Endodermal cell (in vitro differentiated cells): ENCODE measurements around the gene KIF3A. TPM values are rescaled to one million over a fixed set of nuclear protein-coding genes. Genes with fewer than 3 reads are reported as not detected.

Experiments
- DNase-seq: peaks from one replicate; pipeline ENCODE4 v3.0.0-alpha.2; 2017
- H3K27ac ChIP-seq: 2 replicates; pipeline ENCODE4 v1.5.1; 2013; ENCODE audit warnings: mild to moderate bottlenecking, low read depth, low read length, moderate library complexity
- H3K27me3 ChIP-seq: 2 replicates; pipeline ENCODE4 v1.6.1; 2013; ENCODE audit warnings: mild to moderate bottlenecking, low read length, moderate library complexity; ENCODE audit not compliant: insufficient read depth, control insufficient read depth, poor library complexity, severe bottlenecking
- H3K36me3 ChIP-seq: 2 replicates; pipeline ENCODE4 v1.7.0; 2013; ENCODE audit warnings: mild to moderate bottlenecking, low read length, moderate library complexity; ENCODE audit not compliant: control insufficient read depth, insufficient read depth
- H3K4me1 ChIP-seq: one replicate; pipeline ENCODE4 v1.7.0; 2013; ENCODE audit warnings: low read length; ENCODE audit not compliant: control insufficient read depth, insufficient read depth
- H3K4me3 ChIP-seq: 2 replicates; pipeline ENCODE4 v1.5.1; 2013; ENCODE audit warnings: mild to moderate bottlenecking, low read length, moderate library complexity
- H3K9ac ChIP-seq: 2 replicates; pipeline ENCODE4 v1.6.1; 2013; ENCODE audit warnings: mild to moderate bottlenecking, low read length, moderate library complexity; ENCODE audit not compliant: poor library complexity, severe bottlenecking; ENCODE audit errors: extremely low read depth
- H3K9me3 ChIP-seq: 2 replicates; pipeline ENCODE4 v1.6.1; 2013; ENCODE audit warnings: mild to moderate bottlenecking, low read length, moderate library complexity; ENCODE audit not compliant: control insufficient read depth
- H3K27ac Mint-ChIP-seq: 2 replicates; pipeline ENCODE4 v1.8.0; 2020; ENCODE audit warnings: mixed read lengths
- H3K27me3 Mint-ChIP-seq: 2 replicates; pipeline ENCODE4 v1.8.0; 2021; ENCODE audit warnings: mild to moderate bottlenecking, mixed read lengths; ENCODE audit not compliant: insufficient read depth
- H3K36me3 Mint-ChIP-seq: 2 replicates; pipeline ENCODE4 v1.8.0; 2020; ENCODE audit warnings: low read depth, mixed read lengths
- H3K4me1 Mint-ChIP-seq: 2 replicates; pipeline ENCODE4 v1.8.0; 2020; ENCODE audit warnings: mixed read lengths
- H3K4me3 Mint-ChIP-seq: 2 replicates; pipeline ENCODE4 v1.8.0; 2020; ENCODE audit warnings: mild to moderate bottlenecking, moderate library complexity, mixed read lengths
- H3K9me3 Mint-ChIP-seq: 2 replicates; pipeline ENCODE4 v1.8.0; 2020; ENCODE audit warnings: mild to moderate bottlenecking, mixed read lengths
- WGBS, 2 experiments: methylation state at CpG; one replicate each; pipeline versions ENCODE4 v1.1.5 to v1.1.7; 2013; ENCODE audit warnings: missing lambda C conversion rate in 2 of 2, mixed read lengths in 1 of 2; ENCODE audit not compliant: insufficient coverage in 1 of 2, insufficient read length in 1 of 2; 5-methylcytosine and 5-hydroxymethylcytosine counted together
- total RNA-seq, 2 donors: library from RNA; stranded (reverse); fragmentation: NEBNext Ultra II Directional in 1 of 2; extraction: Animal tissue kit (Norgen Biotek cat#: 25700) in 1 of 2; gene quantifications; 2 replicates in 1 of 2; 3 replicates in 1 of 2; pipeline ENCODE4 v1.2.1, GENCODE V29; 2021
- TF ChIP-seq, protein P1 (sequence below): fragments of 200-600 bp; sonication (generic); conservative IDR thresholded peaks from 2 replicates; pipeline ENCODE4 v1.5.0; 2021; ENCODE audit warnings: antibody characterized with exemption, mild to moderate bottlenecking

The KIF3A gene
- total RNA-seq, 2 donors from 2014 or later: 19.6 to 25.2 TPM

DNA sequence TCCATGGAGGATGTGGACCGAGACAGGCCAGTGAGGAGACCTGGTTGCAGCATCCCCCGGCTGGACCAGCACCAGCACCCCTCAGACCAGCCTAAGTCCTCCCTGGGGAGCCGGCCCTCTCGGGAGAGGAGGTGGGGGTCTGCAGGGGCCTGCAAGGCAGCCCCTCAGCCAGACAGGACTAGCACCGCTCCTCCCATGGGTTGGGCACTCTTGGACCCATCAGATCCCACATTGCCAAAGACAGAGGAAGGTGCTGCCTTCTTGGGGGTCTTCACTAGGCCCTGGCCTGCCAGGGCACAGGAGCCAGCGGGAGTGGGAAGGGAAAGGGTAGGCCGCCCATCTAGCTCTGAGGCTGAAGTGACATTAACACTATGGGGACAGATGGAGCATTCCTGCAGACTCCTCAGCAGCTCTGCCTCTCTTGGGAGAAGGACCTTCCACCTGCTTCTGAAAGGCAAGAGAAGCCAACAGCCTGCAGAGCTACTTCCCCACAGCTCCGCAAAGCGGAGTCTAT is 72.6 kb downstream of the KIF3A start:
- TF ChIP-seq, protein P1, sequence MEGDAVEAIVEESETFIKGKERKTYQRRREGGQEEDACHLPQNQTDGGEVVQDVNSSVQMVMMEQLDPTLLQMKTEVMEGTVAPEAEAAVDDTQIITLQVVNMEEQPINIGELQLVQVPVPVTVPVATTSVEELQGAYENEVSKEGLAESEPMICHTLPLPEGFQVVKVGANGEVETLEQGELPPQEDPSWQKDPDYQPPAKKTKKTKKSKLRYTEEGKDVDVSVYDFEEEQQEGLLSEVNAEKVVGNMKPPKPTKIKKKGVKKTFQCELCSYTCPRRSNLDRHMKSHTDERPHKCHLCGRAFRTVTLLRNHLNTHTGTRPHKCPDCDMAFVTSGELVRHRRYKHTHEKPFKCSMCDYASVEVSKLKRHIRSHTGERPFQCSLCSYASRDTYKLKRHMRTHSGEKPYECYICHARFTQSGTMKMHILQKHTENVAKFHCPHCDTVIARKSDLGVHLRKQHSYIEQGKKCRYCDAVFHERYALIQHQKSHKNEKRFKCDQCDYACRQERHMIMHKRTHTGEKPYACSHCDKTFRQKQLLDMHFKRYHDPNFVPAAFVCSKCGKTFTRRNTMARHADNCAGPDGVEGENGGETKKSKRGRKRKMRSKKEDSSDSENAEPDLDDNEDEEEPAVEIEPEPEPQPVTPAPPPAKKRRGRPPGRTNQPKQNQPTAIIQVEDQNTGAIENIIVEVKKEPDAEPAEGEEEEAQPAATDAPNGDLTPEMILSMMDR: no peak
- H3K36me3 Mint-ChIP-seq: no peaks in the 10 kb centered on the region
- Histone ChIP-seq H3K9ac (no peak overlapping the region), H3K36me3 (no peaks in the 10 kb centered on the region), H3K27ac (no peak overlapping the region), H3K4me1 (peaks cover 9% of the 10 kb centered on the region), H3K9me3 (no peaks in the 10 kb centered on the region), H3K27me3 (no peaks in the 10 kb centered on the region), H3K4me3 (no peak overlapping the region)
- DNase-seq: no peak
- WGBS, 2 experiments: 89 to 93% methylated on average over 3 to 9 of the region's 9 CpGs
- H3K4me3 Mint-ChIP-seq: no peak overlapping the region
- H3K27ac Mint-ChIP-seq: no peak overlapping the region
- peaks cover 21% of the 10 kb centered on the region for H3K4me1 Mint-ChIP-seq
- H3K9me3 Mint-ChIP-seq: no peaks in the 10 kb centered on the region
- H3K27me3 Mint-ChIP-seq: peaks cover 2% of the 10 kb centered on the region

DNA sequence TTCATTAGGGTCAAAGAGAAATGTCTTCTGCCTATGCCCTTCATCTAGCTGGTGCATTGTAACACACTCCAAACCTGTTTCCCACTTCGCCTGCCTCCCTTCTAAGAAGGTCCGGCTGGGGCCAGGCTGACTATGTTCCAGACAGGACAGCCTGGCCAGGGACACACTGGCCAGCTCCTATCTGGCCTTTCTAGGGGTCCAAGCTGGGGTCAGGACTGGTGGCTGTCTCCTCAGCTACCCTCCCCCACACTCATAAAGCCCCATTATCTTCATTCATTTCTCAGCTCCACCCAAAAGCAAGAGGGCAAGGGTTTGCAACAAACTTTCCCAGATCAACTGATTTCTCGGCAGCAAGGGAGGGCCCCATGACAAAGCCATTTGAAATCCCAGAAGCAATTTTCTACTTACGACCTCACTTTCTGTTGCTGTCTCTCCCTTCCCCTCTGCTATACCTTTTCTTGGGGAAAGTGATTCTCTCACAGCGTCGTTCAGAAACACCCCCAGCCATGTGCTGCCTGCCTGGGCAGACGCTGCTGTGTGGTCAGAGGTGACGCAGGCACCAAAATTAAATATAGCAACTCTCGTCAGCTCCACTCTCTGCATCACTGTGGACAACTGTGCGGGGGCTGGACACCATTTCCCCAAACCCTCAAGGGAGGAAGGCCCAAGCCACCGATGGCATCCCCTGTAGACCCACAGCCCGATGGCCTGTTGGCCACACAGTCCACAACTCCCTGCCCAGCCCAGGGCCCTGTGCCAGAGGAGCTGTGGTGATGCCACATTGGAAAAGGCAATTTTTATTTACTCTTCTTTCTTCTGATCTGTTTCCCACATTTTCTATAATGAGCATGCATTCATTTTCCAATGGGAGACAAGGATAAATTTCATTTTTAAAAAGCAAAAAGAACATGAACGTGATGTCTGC is 73.3 kb downstream of the KIF3A start:
- no peaks in the 10 kb centered on the region for H3K36me3 Mint-ChIP-seq

GRCh38 chr5:132662925-132663770 is 74.2 kb downstream of the KIF3A start:
- Histone ChIP-seq H3K27me3 (no peaks in the 10 kb centered on the region), H3K27ac (no peak overlapping the region), H3K36me3 (no peaks in the 10 kb centered on the region), H3K9ac (no peak overlapping the region), H3K4me3 (no peak overlapping the region), H3K4me1 (peaks cover 9% of the 10 kb centered on the region), H3K9me3 (no peaks in the 10 kb centered on the region)
- no peaks in the 10 kb centered on the region for H3K36me3 Mint-ChIP-seq
- H3K4me3 Mint-ChIP-seq: no peak overlapping the region
- 89 to 93% methylated on average over 16 to 25 of the region's 25 CpGs for WGBS, 2 experiments
- peak; percentile 69 for DNase-seq
- TF ChIP-seq, protein P1: peak; percentile 30
- H3K9me3 Mint-ChIP-seq: no peaks in the 10 kb centered on the region
- H3K4me1 Mint-ChIP-seq: peaks cover 20% of the 10 kb centered on the region
- H3K27ac Mint-ChIP-seq: no peak overlapping the region
- peaks cover 3% of the 10 kb centered on the region for H3K27me3 Mint-ChIP-seq

More for the DNA sequence above, 73.3 kb downstream of the KIF3A start:
- H3K4me1 Mint-ChIP-seq: peaks cover 21% of the 10 kb centered on the region
- DNase-seq: no peak
- Histone ChIP-seq H3K27ac (no peak overlapping the region), H3K9me3 (no peaks in the 10 kb centered on the region), H3K36me3 (no peaks in the 10 kb centered on the region), H3K4me1 (peaks cover 9% of the 10 kb centered on the region), H3K9ac (no peak overlapping the region), H3K27me3 (no peaks in the 10 kb centered on the region), H3K4me3 (no peak overlapping the region)
- no peaks in the 10 kb centered on the region for H3K9me3 Mint-ChIP-seq
- H3K27me3 Mint-ChIP-seq: peaks cover 2% of the 10 kb centered on the region
- H3K4me3 Mint-ChIP-seq: no peak overlapping the region
- TF ChIP-seq, protein P1: no peak
- WGBS, 2 experiments: 89 to 90% methylated on average over 5 to 13 of the region's 13 CpGs
- H3K27ac Mint-ChIP-seq: no peak overlapping the region
